HG03103 (cell line): ENCODE results near the gene COLQ.

Experiments
- ATAC-seq: cut with Tn5 transposase; IDR thresholded peaks from one replicate; pipeline ENCODE4 v1.9.1; 2021; ENCODE audit warnings: low read depth; ENCODE audit not compliant: unreplicated experiment

The COLQ gene

GRCh38 chr3:15520804-15521572 is 518 bp downstream of the COLQ start:
- no peak for ATAC-seq

GRCh38 chr3:15520185-15520584 is 1.3 kb downstream of the COLQ start:
- no peak for ATAC-seq

GRCh38 chr3:15519096-15519495 is 2.4 kb downstream of the COLQ start:
- ATAC-seq, result no peak

- ATAC-seq, result no peak
Measured at GRCh38 chr3:15514663-15515340, 6.7 kb downstream of the COLQ start.

GRCh38 chr3:15513810-15514662 is 7.5 kb downstream of the COLQ start:
- ATAC-seq, result no peak

GRCh38 chr3:15513116-15513515 is 8.4 kb downstream of the COLQ start:
- no peak for ATAC-seq

- no peak for ATAC-seq
Measured at GRCh38 chr3:15512166-15512565, 9.3 kb downstream of the COLQ start.

GRCh38 chr3:15511156-15511555 is 10.3 kb downstream of the COLQ start:
- ATAC-seq, result no peak

GRCh38 chr3:15510493-15510892 is 11.0 kb downstream of the COLQ start:
- no peak for ATAC-seq

- no peak for ATAC-seq
Measured at GRCh38 chr3:15506571-15506970, 14.9 kb downstream of the COLQ start.

- ATAC-seq, result no peak
Measured at GRCh38 chr3:15505479-15506165, 15.9 kb downstream of the COLQ start.

GRCh38 chr3:15502616-15503015 is 18.9 kb downstream of the COLQ start:
- ATAC-seq, result no peak

GRCh38 chr3:15501126-15501525 is 20.4 kb downstream of the COLQ start:
- no peak for ATAC-seq

- no peak for ATAC-seq
Measured at GRCh38 chr3:15500107-15500724, 21.3 kb downstream of the COLQ start.

GRCh38 chr3:15499536-15499935 is 22.0 kb downstream of the COLQ start:
- no peak for ATAC-seq

- ATAC-seq, result no peak
Measured at GRCh38 chr3:15498431-15499214, 22.9 kb downstream of the COLQ start.

GRCh38 chr3:15497964-15498363 is 23.5 kb downstream of the COLQ start:
- ATAC-seq, result no peak

GRCh38 chr3:15496341-15496664 is 25.2 kb downstream of the COLQ start:
- no peak for ATAC-seq

GRCh38 chr3:15495461-15496340 is 25.8 kb downstream of the COLQ start:
- ATAC-seq, result no peak
